ENCODE data around the gene SLC25A38.

- TF ChIP-seq CTCF (IDR thresholded peaks at IDR 0.05), result no peak
- no peak for TF ChIP-seq POLR2AphosphoS5 (IDR thresholded peaks at IDR 0.05; ENCODE audit: insufficient read depth in 1 of 2, low read depth in 1 of 2)
Measured at GRCh38 chr3:39388153-39388552, 5.0 kb downstream of the SLC25A38 start.

All from vagina (tissue), 2 donors.